HL-60 (cell line): ENCODE measurements around the gene KMT2E.

Experiments
- DNase-seq, 2 experiments: peaks; one replicate each; pipeline ENCODE4 v3.0.0-alpha.2; 2010 to 2020; ENCODE audit warnings: low read depth in 1 of 2, low spot score in 1 of 2
- H3K27ac ChIP-seq: fragments of 250-450 bp; sonication (Bioruptor Pico); replicated peaks from 2 replicates; pipeline ENCODE4 v1.5.1; 2020; ENCODE audit warnings: mild to moderate bottlenecking, moderate library complexity
- H3K27me3 ChIP-seq: fragments of 250-450 bp; sonication (Bioruptor Pico); 2 replicates; pipeline ENCODE4 v1.5.1; 2021; ENCODE audit warnings: mild to moderate bottlenecking, moderate library complexity; ENCODE audit not compliant: insufficient read depth, poor library complexity, severe bottlenecking
- H3K4me3 ChIP-seq: replicated peaks from 2 replicates; pipeline ENCODE4 v1.5.1; 2011; ENCODE audit warnings: mild to moderate bottlenecking, control low read depth, low read length; ENCODE audit not compliant: insufficient read depth
- GABPA ChIP-seq: IDR thresholded peaks from 2 replicates; pipeline ENCODE4 v1.6.1; 2012; ENCODE audit warnings: low read depth
- POLR2AphosphoS5 ChIP-seq: IDR thresholded peaks from 2 replicates; pipeline ENCODE4 v1.6.1; 2012; ENCODE audit warnings: low read depth
- SPI1 ChIP-seq: IDR thresholded peaks from 2 replicates; pipeline ENCODE4 v1.6.1; 2012; ENCODE audit warnings: low read depth, mild to moderate bottlenecking, borderline replicate concordance
- TF ChIP-seq, protein P1 (sequence below): IDR thresholded peaks from 2 replicates; pipeline ENCODE4 v1.6.1; 2012; ENCODE audit warnings: low read depth; ENCODE audit not compliant: insufficient replicate concordance
- TF ChIP-seq, protein P2 (sequence below): IDR thresholded peaks from one replicate; pipeline ENCODE4 v1.5.1; 2011; ENCODE audit warnings: low read length, control low read depth, inconsistent platforms; ENCODE audit not compliant: insufficient read depth

Gene KMT2E

DNA sequence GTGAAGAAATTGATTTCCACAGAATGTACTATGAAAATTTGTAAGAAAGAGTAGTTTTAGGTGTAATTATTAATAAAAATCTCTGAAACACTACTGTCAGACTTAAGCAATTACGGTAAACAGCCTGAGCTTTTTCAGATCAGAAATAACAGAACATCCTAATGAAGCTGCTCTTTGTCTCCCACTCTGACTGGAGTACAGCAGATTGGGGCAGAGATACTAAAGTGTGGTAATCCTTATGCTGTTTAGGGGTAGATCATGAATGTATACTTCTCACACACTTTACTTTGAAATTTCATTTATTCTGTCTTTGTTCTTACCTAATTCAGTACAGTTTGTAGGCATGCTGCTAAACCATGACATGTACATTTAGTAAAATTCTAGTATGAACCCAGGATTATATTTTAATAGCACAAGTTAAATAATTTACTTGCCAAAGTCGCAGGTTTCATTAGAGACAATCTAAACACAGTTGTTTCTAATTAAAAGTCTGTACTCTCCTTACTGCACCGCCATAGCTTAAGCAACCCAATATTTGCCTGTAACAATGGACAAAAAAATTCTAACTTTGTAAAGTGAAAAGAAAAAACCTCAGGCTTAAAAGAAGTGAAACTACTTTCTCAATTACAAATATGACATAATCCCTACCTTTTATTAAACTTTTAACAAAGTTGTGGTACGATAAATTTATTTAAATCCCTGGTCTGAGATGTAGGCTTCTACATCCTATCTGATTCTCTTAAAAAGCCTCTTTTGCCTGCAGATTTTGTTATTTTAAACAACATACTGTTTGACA is 88.8 kb downstream of the KMT2E start:
- Histone ChIP-seq H3K4me3 (no peak overlapping the region), H3K27ac (no peak overlapping the region), H3K27me3 (no peaks in the 10 kb centered on the region)
- no peak for DNase-seq
- no peak for TF ChIP-seq SPI1
- TF ChIP-seq GABPA, result no peak
- TF ChIP-seq, protein P1, sequence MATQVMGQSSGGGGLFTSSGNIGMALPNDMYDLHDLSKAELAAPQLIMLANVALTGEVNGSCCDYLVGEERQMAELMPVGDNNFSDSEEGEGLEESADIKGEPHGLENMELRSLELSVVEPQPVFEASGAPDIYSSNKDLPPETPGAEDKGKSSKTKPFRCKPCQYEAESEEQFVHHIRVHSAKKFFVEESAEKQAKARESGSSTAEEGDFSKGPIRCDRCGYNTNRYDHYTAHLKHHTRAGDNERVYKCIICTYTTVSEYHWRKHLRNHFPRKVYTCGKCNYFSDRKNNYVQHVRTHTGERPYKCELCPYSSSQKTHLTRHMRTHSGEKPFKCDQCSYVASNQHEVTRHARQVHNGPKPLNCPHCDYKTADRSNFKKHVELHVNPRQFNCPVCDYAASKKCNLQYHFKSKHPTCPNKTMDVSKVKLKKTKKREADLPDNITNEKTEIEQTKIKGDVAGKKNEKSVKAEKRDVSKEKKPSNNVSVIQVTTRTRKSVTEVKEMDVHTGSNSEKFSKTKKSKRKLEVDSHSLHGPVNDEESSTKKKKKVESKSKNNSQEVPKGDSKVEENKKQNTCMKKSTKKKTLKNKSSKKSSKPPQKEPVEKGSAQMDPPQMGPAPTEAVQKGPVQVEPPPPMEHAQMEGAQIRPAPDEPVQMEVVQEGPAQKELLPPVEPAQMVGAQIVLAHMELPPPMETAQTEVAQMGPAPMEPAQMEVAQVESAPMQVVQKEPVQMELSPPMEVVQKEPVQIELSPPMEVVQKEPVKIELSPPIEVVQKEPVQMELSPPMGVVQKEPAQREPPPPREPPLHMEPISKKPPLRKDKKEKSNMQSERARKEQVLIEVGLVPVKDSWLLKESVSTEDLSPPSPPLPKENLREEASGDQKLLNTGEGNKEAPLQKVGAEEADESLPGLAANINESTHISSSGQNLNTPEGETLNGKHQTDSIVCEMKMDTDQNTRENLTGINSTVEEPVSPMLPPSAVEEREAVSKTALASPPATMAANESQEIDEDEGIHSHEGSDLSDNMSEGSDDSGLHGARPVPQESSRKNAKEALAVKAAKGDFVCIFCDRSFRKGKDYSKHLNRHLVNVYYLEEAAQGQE, result no peak
- TF ChIP-seq, protein P2, sequence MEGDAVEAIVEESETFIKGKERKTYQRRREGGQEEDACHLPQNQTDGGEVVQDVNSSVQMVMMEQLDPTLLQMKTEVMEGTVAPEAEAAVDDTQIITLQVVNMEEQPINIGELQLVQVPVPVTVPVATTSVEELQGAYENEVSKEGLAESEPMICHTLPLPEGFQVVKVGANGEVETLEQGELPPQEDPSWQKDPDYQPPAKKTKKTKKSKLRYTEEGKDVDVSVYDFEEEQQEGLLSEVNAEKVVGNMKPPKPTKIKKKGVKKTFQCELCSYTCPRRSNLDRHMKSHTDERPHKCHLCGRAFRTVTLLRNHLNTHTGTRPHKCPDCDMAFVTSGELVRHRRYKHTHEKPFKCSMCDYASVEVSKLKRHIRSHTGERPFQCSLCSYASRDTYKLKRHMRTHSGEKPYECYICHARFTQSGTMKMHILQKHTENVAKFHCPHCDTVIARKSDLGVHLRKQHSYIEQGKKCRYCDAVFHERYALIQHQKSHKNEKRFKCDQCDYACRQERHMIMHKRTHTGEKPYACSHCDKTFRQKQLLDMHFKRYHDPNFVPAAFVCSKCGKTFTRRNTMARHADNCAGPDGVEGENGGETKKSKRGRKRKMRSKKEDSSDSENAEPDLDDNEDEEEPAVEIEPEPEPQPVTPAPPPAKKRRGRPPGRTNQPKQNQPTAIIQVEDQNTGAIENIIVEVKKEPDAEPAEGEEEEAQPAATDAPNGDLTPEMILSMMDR, result no peak
- TF ChIP-seq POLR2AphosphoS5, result no peak

DNA sequence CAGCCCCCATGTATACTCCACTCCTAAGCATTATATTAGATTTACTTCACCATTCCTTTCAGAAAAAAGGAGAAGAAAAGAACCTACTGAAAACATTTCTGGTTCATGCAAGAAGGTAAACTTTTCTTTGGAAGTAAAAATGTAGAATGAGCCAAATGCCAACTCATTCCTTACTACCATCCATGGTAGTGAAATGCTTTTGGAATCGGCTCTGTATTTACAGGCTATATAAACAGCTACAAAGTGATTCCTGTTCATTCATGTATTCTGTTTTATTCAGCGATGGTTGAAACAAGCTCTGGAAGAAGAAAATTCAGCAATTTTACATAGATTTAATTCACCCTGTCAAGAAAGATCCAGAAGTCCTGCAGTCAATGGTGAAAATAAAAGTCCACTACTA is 91.6 kb downstream of the KMT2E start:
- no peak overlapping the region for H3K27ac ChIP-seq
- H3K4me3 ChIP-seq, result no peak overlapping the region
- H3K27me3 ChIP-seq, result no peaks in the 10 kb centered on the region
- TF ChIP-seq, protein P1, result no peak
- TF ChIP-seq SPI1, result no peak
- TF ChIP-seq, protein P2, result no peak
- TF ChIP-seq POLR2AphosphoS5, result no peak
- no peak for TF ChIP-seq GABPA
- DNase-seq, result no peak

DNA sequence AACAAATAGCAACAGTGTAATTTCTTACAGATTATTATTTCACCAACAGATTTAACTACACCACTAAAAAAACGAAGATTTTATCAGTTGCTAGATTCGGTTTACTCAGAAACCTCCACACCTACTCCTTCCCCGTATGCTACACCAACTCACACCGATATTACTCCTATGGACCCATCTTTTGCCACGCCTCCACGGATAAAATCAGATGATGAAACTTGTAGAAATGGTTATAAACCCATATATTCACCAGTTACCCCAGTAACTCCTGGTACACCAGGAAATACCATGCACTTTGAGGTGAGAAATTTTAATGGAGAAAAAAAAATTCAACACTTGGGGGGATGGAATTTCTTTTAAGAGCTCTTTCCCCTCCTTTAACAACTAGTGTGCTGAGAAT is 92.5 kb downstream of the KMT2E start:
- no peak for DNase-seq
- Histone ChIP-seq H3K27ac (no peak overlapping the region), H3K4me3 (no peak overlapping the region), H3K27me3 (no peaks in the 10 kb centered on the region)
- TF ChIP-seq SPI1, result no peak
- TF ChIP-seq, protein P2, result no peak
- no peak for TF ChIP-seq POLR2AphosphoS5
- no peak for TF ChIP-seq GABPA
- TF ChIP-seq, protein P1, result no peak
